Epithelial cell of proximal tubule (primary cell): ENCODE measurements around the gene ZBTB43. TPM values are rescaled to one million over a fixed set of nuclear protein-coding genes. Genes with fewer than 3 reads are reported as not detected.

ENCODE experiments used
- DNase-seq: peaks from one replicate; pipeline ENCODE4 v3.0.0-alpha.2; 2011; ENCODE audit warnings: low read depth
- H3K4me3 ChIP-seq: 2 replicates; pipeline ENCODE4 v1.5.1; 2011; ENCODE audit warnings: low read depth, mild to moderate bottlenecking, low read length
- CTCF ChIP-seq: conservative IDR thresholded peaks from 2 replicates; pipeline ENCODE4 v1.5.1; 2012; ENCODE audit warnings: low read depth, mild to moderate bottlenecking, low read length
- total RNA-seq: library from RNA; depleted of rRNA; stranded (reverse); fragments of >200 nt; gene quantifications from 2 replicates; pipeline ENCODE4 v1.2.3, GENCODE V29; 2015

ZBTB43 gene
- total RNA-seq, 1 donor from 2014 or later: 4.3 TPM

- DNase-seq: no peak
- TF ChIP-seq CTCF: no peak
- H3K4me3 ChIP-seq: no peak overlapping the region
Measured at GRCh38 chr9:126847051-126847450, 42.2 kb downstream of the ZBTB43 start.

DNA sequence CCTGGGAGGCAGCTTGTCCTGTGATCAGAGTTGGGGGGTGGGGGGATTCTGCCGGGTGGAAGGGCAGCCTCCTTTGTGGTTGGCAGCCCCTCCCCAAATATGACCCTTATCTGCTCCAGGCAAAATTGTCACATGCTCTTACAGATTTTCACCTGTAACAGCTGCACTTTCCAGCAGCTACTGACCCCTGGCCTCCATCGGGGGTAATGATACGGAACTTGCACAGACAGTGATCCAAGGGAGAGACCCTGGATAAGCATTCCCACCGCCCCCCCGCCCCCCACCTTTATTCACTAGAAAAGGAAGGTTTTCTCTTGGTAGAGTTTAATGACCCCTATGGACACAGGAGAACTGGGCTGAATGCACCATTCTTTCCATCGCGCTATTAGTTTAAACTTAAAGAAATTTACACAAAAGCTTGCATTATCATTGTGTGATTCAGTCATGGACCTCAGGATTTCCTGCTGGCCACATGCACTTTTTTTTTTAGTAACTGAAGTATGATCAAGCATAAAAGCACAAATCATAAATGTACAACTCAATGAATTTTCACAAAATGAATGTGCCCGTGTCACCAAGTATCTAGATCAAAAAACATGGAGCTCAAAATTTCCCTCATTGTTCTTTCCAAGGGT is 44.9 kb downstream of the ZBTB43 start:
- TF ChIP-seq CTCF: no peak
- DNase-seq: no peak
- H3K4me3 ChIP-seq: no peak overlapping the region

DNA sequence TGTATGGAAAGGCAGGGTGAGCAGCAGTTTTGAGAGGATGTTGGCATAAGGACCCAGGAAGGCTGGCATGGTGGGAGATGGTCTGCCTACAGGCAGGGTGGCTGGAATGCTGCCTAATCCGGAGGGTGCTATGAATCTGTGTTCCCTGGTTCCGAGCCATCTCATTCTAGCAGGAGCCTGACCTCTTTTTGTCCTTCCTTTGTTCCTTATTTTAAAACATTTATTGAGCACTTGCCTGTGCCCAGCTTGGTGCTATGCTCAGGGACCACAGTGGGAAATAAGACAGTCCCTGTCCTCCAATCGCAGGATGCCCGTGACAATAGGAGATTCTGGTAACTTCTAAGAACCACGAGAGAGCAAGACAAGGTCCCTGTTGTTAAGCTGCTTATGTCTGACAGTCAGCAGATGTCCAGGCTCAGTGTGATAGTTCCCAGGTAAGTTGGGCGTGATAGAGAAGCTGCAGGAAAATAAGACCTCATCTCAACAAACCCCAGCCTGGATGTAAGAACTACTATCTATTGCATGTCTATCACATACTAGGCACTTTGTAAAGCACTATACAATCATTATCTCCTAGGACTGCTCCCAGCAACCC is 46.5 kb downstream of the ZBTB43 start:
- H3K4me3 ChIP-seq: no peak overlapping the region
- no peak for DNase-seq
- no peak for TF ChIP-seq CTCF

DNA sequence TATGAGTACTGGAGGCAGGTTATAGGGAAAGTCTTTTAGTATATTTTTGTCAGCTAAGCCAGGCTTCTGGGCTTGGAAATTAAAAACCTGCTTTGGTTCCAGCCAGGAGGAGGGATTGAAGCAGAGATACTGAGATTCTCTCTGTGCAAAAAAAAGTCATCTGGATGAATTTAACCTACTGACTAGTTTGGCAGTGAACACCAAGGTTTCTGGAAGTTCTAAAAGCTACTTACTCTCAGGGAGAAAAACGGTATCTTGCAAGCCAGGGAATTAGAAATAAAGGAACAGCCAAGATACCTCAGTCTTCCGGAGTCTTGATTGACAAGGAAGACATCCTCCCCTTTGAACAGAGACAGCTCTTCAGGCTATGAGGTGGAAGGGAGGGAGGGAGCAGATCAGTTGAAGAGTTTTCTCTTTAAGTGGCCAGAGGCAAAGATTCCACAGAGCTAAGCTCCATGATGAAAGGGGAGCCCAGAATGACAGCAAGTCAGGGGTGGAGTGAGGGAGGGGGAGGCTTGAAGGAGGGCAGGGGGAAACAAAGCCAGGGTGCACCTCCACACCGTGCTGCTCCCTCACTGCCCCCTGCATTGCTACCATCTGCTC is 47.3 kb downstream of the ZBTB43 start:
- no peak for DNase-seq
- H3K4me3 ChIP-seq: no peak overlapping the region
- no peak for TF ChIP-seq CTCF

DNA sequence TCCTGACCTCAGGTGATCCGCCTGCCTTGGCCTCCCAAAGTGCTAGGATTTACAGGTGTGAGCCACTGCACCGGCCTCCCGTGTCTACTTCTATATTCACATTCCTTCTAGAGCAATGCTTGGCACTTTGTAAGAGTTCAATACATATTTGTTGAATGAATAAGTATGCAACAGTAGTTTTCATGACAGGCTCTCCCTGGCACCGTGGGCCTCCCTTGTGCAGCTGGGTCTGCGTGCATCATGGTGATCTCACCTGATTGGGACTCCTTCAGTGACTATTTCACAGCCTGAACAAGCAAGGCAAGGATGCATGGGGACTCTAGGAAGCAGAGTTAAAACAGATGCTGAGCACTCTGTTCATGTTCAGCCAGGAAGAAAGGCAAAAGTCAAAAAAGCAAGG is 48.8 kb downstream of the ZBTB43 start:
- no peak for DNase-seq
- TF ChIP-seq CTCF: no peak
- no peak overlapping the region for H3K4me3 ChIP-seq

- H3K4me3 ChIP-seq: no peak overlapping the region
- no peak for TF ChIP-seq CTCF
- no peak for DNase-seq
Measured at GRCh38 chr9:126854734-126855133, 49.9 kb downstream of the ZBTB43 start.
